COLO668 (cell line): ENCODE results near the gene MLXIPL.
A peak's percentile ranks its signal among the peaks of the same experiment; 100 is the strongest.
"Not testable (repeated sequence)": the region's sequence is repeated elsewhere in the genome, so short reads cannot be mapped to it uniquely, and the experiment has no call there.

Experiments
- DNase-seq: peaks from one replicate; lab custom pipeline; 2025; ENCODE audit not compliant: unreplicated experiment; lab: John Stamatoyannopoulos, UW

The MLXIPL gene

GRCh38 chr7:73582664-73583202, 41.6 kb downstream of the MLXIPL start:
- DNase-seq = no peak

- DNase-seq = not testable (repeated sequence)
Observed at GRCh38 chr7:73581006-73581405, 43.3 kb downstream of the MLXIPL start.

- peak; percentile 99 for DNase-seq
Observed at GRCh38 chr7:73578342-73579128, 45.8 kb downstream of the MLXIPL start, which contains the start of gene TBL2. TSS of gene TBL2 (minus strand) at chr7:73578579. CDS start at chr7:73578549, 30 bp downstream.

GRCh38 chr7:73577627-73578341, 46.5 kb downstream of the MLXIPL start:
- peak; percentile 51 for DNase-seq

GRCh38 chr7:73573791-73574190, 50.5 kb downstream of the MLXIPL start:
- no peak for DNase-seq

GRCh38 chr7:73573276-73573675, 51.0 kb downstream of the MLXIPL start:
- DNase-seq = no peak

GRCh38 chr7:73572767-73573186, 51.5 kb downstream of the MLXIPL start:
- DNase-seq = no peak

GRCh38 chr7:73570977-73571376, 53.3 kb downstream of the MLXIPL start:
- no peak for DNase-seq

- no peak for DNase-seq
Observed at GRCh38 chr7:73570521-73570920, 53.8 kb downstream of the MLXIPL start.

- no peak for DNase-seq
Observed at GRCh38 chr7:73569042-73569608, 55.2 kb downstream of the MLXIPL start.

GRCh38 chr7:73567846-73568685, 56.3 kb downstream of the MLXIPL start:
- DNase-seq = no peak

- DNase-seq = no peak
Observed at GRCh38 chr7:73567140-73567539, 57.2 kb downstream of the MLXIPL start.

- DNase-seq = not testable (repeated sequence)
Observed at GRCh38 chr7:73566431-73566830, 57.9 kb downstream of the MLXIPL start.

- DNase-seq = no peak
Observed at GRCh38 chr7:73565675-73566340, 58.5 kb downstream of the MLXIPL start.

- DNase-seq = no peak
Observed at GRCh38 chr7:73560109-73560835, 64.0 kb downstream of the MLXIPL start.

GRCh38 chr7:73557397-73558257, 66.7 kb downstream of the MLXIPL start, which contains the start of gene BCL7B:
TSS of gene BCL7B (minus strand) at chr7:73557690. CDS start at chr7:73557578, 112 bp downstream.
- DNase-seq = peak; percentile 91

- peak; percentile 98 for DNase-seq
Observed at GRCh38 chr7:73557108-73557396, 67.3 kb downstream of the MLXIPL start.

GRCh38 chr7:73556208-73557107, 67.9 kb downstream of the MLXIPL start:
- no peak for DNase-seq
